K562 (cell line): ENCODE data around the gene MCC. TPM values are rescaled to one million over a fixed set of nuclear protein-coding genes. Genes with fewer than 3 reads are reported as not detected.

ENCODE experiments used
- ATAC-seq: fragments of 200-7000 bp; cut with Tn5 transposase; 3 replicates; pipeline ENCODE4 v1.9.1; 2020; ENCODE audit warnings: moderate library complexity
- BruUV-seq: library from RNA; stranded (reverse); fragments of 400-500 nt; replicated peaks from 2 replicates; lab custom pipeline; 2021; lab: Mats Ljungman, UMichigan
- CTCF ChIA-PET: fragments of 300-600 bp; formaldehyde crosslinking; extraction: SDS; loops from one replicate; lab custom pipeline; 2021; ENCODE audit warnings: low intra/inter-chr PET ratio; lab: Yijun Ruan, JAX
- POLR2A ChIA-PET: fragments of 300-600, 350-650 bp; sonication (Branson Sonifier 250); formaldehyde crosslinking; extraction: SDS; loops from one replicate; lab custom pipeline; 2021; ENCODE audit warnings: antibody characterized with exemption, inconsistent platforms; lab: Yijun Ruan, JAX
- DNase-seq, 4 experiments: peaks; one replicate each; pipeline versions ENCODE4 v3.0.0 to v3.0.0-alpha.2; 2011 to 2018; ENCODE audit warnings: low spot score in 3 of 4, mixed read lengths in 3 of 4; ENCODE audit errors: extremely low read depth in 1 of 4
- FAIRE-seq: peaks from 2 replicates; lab custom pipeline; 2011; peaks lifted over from hg19 to GRCh38; lab: Jason Lieb, UNC
- H2AFZ ChIP-seq: 2 replicates; pipeline ENCODE4 v1.6.0; 2011; ENCODE audit warnings: low read depth, low read length, control low read depth, inconsistent platforms
- H3K27ac ChIP-seq: fragments of 200-600 bp; 3 replicates; pipeline ENCODE4 v1.8.0; 2011; ENCODE audit warnings: low read depth, mild to moderate bottlenecking, control low read depth, inconsistent platforms, low read length, moderate library complexity, mixed read lengths; ENCODE audit errors: extremely low read depth
- H3K27me3 ChIP-seq, 2 experiments: fragments of 300-600 bp in 1 of 2; 2 replicates in 1 of 2; 3 replicates in 1 of 2; pipeline versions ENCODE4 v1.6.0 to v1.8.0; 2011; ENCODE audit warnings: inconsistent platforms in 2 of 2, low read length in 2 of 2, mild to moderate bottlenecking in 1 of 2, mixed read lengths in 1 of 2, moderate library complexity in 1 of 2; ENCODE audit not compliant: control insufficient read depth in 2 of 2, insufficient read depth in 2 of 2
- H3K36me3 ChIP-seq: fragments of 300-600 bp; 3 replicates; pipeline ENCODE4 v1.8.0; 2011; ENCODE audit warnings: mild to moderate bottlenecking, low read length, inconsistent platforms; ENCODE audit not compliant: control insufficient read depth, insufficient read depth
- H3K4me1 ChIP-seq, 2 experiments: fragments of 200-600 bp in 1 of 2; replicated peaks in 1 of 2; 2 replicates in 1 of 2; 3 replicates in 1 of 2; pipeline versions ENCODE4 v1.5.1 to v1.8.0; 2011; ENCODE audit warnings: inconsistent platforms in 2 of 2, low read length in 2 of 2, mild to moderate bottlenecking in 1 of 2, mixed read lengths in 1 of 2, moderate library complexity in 1 of 2; ENCODE audit not compliant: control insufficient read depth in 2 of 2, insufficient read depth in 2 of 2
- H3K4me2 ChIP-seq: 2 replicates; pipeline ENCODE4 v1.6.1; 2011; ENCODE audit warnings: low read length, control low read depth, inconsistent platforms, mixed read lengths; ENCODE audit not compliant: insufficient read depth
- H3K4me3 ChIP-seq: fragments of 200-600 bp; sonication (generic), shearing (Covaris generic); 2 replicates; pipeline ENCODE4 v1.5.1; 2016; ENCODE audit warnings: control low read depth, inconsistent platforms
- H3K79me2 ChIP-seq: fragments of 200-600 bp; 3 replicates; pipeline ENCODE4 v1.8.0; 2011; ENCODE audit warnings: low read length, inconsistent platforms; ENCODE audit not compliant: control insufficient read depth, insufficient read depth
- H3K9ac ChIP-seq, 2 experiments: 2 replicates each; pipeline versions ENCODE4 v1.6.0 to v1.6.1; 2011; ENCODE audit warnings: low read depth in 2 of 2, low read length in 2 of 2, control low read depth in 1 of 2, inconsistent platforms in 1 of 2, mild to moderate bottlenecking in 1 of 2, mixed read lengths in 1 of 2; ENCODE audit not compliant: insufficient read depth in 1 of 2
- H3K9me1 ChIP-seq: one replicate; pipeline ENCODE4 v1.6.0; 2011; ENCODE audit warnings: inconsistent platforms, mild to moderate bottlenecking, low read length, moderate library complexity; ENCODE audit not compliant: control insufficient read depth, insufficient read depth
- H3K9me3 ChIP-seq: replicated peaks from 2 replicates; pipeline ENCODE4 v1.5.1; 2011; ENCODE audit warnings: low read depth, low read length, inconsistent platforms; ENCODE audit not compliant: control insufficient read depth, insufficient read depth
- H4K20me1 ChIP-seq: replicated peaks from 2 replicates; pipeline ENCODE4 v1.6.1; 2011; ENCODE audit warnings: low read length, inconsistent platforms, mixed read lengths; ENCODE audit not compliant: control insufficient read depth, insufficient read depth
- DPF2 ChIP-seq: fragments of 450-650 bp; IDR thresholded peaks from 2 replicates; pipeline ENCODE4 v1.6.1; 2016
- FOXA3 ChIP-seq, 2 experiments: fragments of 450-650 bp in 1 of 2; sonication (generic) in 1 of 2; formaldehyde crosslinking; IDR thresholded peaks in 1 of 2; conservative IDR thresholded peaks in 1 of 2; 2 replicates each; pipeline versions ENCODE4 v1.4.0 to v1.8.0; 2020 to 2022; ENCODE audit warnings: mild to moderate bottlenecking in 2 of 2, missing genetic modification reagents in 1 of 2
- FOXK2 ChIP-seq, 2 experiments: fragments of 450-650 bp; IDR thresholded peaks in 1 of 2; conservative IDR thresholded peaks in 1 of 2; 2 replicates each; pipeline ENCODE4 v1.6.1; 2016; ENCODE audit warnings: low read depth in 2 of 2, mild to moderate bottlenecking in 1 of 2
- FUS ChIP-seq: fragments of 200-400 bp; formaldehyde crosslinking; optimal IDR thresholded peaks from 2 replicates; pipeline ENCODE3; 2017; ENCODE audit warnings: low read depth, low read length
- GTF2E2 ChIP-seq: fragments of 200-800 bp; sonication (Bioruptor generic); IDR thresholded peaks from 2 replicates; pipeline ENCODE4 v1.6.1; 2016; ENCODE audit warnings: missing genetic modification characterization, missing compliant biosample characterization
- L3MBTL2 ChIP-seq: fragments of 450-650 bp; IDR thresholded peaks from 2 replicates; pipeline ENCODE4 v1.6.1; 2016; ENCODE audit warnings: mild to moderate bottlenecking, moderate library complexity
- STAT5A ChIP-seq: IDR thresholded peaks from 2 replicates; pipeline ENCODE4 v1.6.1; 2012; ENCODE audit warnings: low read length, inconsistent platforms, borderline replicate concordance
- WGBS: fragments of 100-300 bp; shearing (Covaris generic); methylation state at CpG from one replicate; pipeline ENCODE4 v1.1.6; 2016; ENCODE audit warnings: low coverage, mixed read lengths; ENCODE audit not compliant: insufficient coverage; ENCODE audit errors: missing lambda C conversion rate; 5-methylcytosine and 5-hydroxymethylcytosine counted together
- in situ Hi-C: fragments of 300-500 bp; cut with MboI; formaldehyde crosslinking; loops from 4 replicates; pipeline ENCODE4 v1.15.0; 2018; ENCODE audit warnings: inconsistent platforms, mixed read lengths
- intact Hi-C: fragments of 100-400 bp; cut with micrococcal nuclease; formaldehyde crosslinking; loops from 2 replicates; pipeline ENCODE4 v1.14.2; 2022
- polyA plus RNA-seq, 8 experiments: library from polyadenylated mRNA; depleted of rRNA in 4 of 8; stranded (reverse) in 5 of 8; unstranded in 3 of 8; fragments of >200 nt; fragmentation: Nextera tagmentation in 2 of 8; fragmentation: Illumina TruSeq in 1 of 8; extraction: Ambion mirVana in 2 of 8; extraction: Trizol in 1 of 8; gene quantifications; 2 replicates each; pipeline versions ENCODE4 v1.2.1 to v1.2.3, GENCODE V29; 2011 to 2014; ENCODE audit warnings: inconsistent platforms in 1 of 8, missing spikeins in 1 of 8
- total RNA-seq, 7 experiments: library from RNA; depleted of rRNA in 6 of 7; stranded (reverse); fragments of >200 nt in 6 of 7; fragmentation: Illumina TruSeq in 2 of 7; extraction: Trizol in 2 of 7; gene quantifications; 2 replicates each; pipeline versions ENCODE4 v1.2.1 to v1.2.3, GENCODE V29; 2011 to 2021; ENCODE audit warnings: low replicate concordance in 1 of 7
- TF ChIP-seq, protein P1 (sequence below): fragments of 450-650 bp; IDR thresholded peaks from 2 replicates; pipeline ENCODE4 v1.6.1; 2017; ENCODE audit warnings: antibody characterized with exemption, mild to moderate bottlenecking
- TF ChIP-seq, protein P2 (sequence below): fragments of 250-450 bp; sonication (Bioruptor Pico); IDR thresholded peaks from 2 replicates; pipeline ENCODE4 v1.8.0; 2021; ENCODE audit warnings: moderate library complexity, mild to moderate bottlenecking, inconsistent platforms
- TF ChIP-seq, protein P3 (sequence below): fragments of 250-450 bp; sonication (Bioruptor Pico); IDR thresholded peaks from 2 replicates; pipeline ENCODE4 v1.4.0; 2020

MCC gene
- total and polyA plus RNA-seq, 9 of the 15 experiments (the other 6 are each of a cell fraction or from before 2014, with no cell fraction given): 0.04 to 0.24 (median 0.06) TPM; not detected in 1

DNA sequence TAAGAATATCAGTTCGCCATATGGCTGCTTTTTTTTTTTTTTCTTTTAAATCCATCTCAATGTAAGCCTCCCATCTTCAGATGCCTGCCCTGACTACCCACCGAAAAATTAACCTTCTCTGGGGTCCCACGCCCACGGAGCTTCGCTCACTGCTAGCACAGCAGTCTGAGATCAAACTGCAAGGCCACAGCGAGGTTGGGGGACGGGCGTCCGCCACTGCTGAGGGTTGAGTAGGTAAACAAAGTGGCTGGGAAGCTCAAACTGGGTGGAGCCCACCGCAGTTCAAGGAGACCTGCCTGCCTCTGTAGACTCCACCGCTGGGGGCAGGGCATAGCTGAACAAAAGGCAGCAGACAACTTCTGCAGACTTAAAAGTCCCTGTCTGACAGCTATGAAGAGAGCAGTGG, 414.6 kb downstream of the MCC start (continued):
- TF ChIP-seq, protein P1, sequence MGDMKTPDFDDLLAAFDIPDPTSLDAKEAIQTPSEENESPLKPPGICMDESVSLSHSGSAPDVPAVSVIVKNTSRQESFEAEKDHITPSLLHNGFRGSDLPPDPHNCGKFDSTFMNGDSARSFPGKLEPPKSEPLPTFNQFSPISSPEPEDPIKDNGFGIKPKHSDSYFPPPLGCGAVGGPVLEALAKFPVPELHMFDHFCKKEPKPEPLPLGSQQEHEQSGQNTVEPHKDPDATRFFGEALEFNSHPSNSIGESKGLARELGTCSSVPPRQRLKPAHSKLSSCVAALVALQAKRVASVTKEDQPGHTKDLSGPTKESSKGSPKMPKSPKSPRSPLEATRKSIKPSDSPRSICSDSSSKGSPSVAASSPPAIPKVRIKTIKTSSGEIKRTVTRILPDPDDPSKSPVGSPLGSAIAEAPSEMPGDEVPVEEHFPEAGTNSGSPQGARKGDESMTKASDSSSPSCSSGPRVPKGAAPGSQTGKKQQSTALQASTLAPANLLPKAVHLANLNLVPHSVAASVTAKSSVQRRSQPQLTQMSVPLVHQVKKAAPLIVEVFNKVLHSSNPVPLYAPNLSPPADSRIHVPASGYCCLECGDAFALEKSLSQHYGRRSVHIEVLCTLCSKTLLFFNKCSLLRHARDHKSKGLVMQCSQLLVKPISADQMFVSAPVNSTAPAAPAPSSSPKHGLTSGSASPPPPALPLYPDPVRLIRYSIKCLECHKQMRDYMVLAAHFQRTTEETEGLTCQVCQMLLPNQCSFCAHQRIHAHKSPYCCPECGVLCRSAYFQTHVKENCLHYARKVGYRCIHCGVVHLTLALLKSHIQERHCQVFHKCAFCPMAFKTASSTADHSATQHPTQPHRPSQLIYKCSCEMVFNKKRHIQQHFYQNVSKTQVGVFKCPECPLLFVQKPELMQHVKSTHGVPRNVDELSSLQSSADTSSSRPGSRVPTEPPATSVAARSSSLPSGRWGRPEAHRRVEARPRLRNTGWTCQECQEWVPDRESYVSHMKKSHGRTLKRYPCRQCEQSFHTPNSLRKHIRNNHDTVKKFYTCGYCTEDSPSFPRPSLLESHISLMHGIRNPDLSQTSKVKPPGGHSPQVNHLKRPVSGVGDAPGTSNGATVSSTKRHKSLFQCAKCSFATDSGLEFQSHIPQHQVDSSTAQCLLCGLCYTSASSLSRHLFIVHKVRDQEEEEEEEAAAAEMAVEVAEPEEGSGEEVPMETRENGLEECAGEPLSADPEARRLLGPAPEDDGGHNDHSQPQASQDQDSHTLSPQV: 0 out of 2 replicates have a peak, but pooled peaks have one; percentile 43
- peak; percentile 28; the same call in 1 of the 2 replicates for TF ChIP-seq DPF2
- 0 out of 4 replicates have a peak, but pooled peaks of 1 of the 2 experiments have one; percentile 43 for TF ChIP-seq FOXA3 (CRISPR knock-in tag; conservative IDR thresholded peaks at IDR 0.05 in 1 of 2, IDR thresholded peaks at IDR 0.05 in 1 of 2)
- TF ChIP-seq L3MBTL2: peak; percentile 31; the same call in 1 of the 2 replicates
- peak in 1 of 2 experiments; percentile 47; a peak in 1 of 4 replicates for TF ChIP-seq FOXK2 (conservative IDR thresholded peaks at IDR 0.05 in 1 of 2, IDR thresholded peaks at IDR 0.05 in 1 of 2; ENCODE audit: low read depth in 2 of 2)

DNA sequence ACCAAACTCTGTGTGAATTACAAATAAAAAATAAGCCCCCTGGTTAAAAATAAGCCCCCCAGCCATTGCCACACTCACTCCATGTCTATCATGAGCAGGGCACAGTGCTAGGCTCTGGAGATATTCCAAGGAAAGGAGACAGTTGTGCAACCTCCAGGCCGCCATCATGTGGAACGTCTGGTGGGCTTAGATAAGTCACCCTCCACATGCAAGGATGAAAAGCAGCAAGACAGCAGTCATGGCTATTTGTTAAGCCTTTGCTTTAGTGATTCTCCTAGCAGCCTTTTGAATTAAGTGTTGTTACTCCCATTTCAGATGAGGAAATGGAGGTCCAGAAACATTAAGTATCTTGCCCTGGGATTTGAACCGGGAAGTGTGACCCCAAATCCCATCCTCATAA, 416.9 kb downstream of the MCC start:
- no peaks in the 10 kb centered on the region for H3K27me3 ChIP-seq
- peak; percentile 84 for FAIRE-seq
- H3K4me2 ChIP-seq: peak overlapping the region; percentile 33
- no TSS peak for BruUV-seq
- 0% methylated on average over 3 of the region's 3 CpGs for WGBS
- no peaks in the 10 kb centered on the region for H4K20me1 ChIP-seq
- H3K27ac ChIP-seq: peak overlapping the region; percentile 54
- in situ Hi-C loops: no loop called here
- H3K4me1 ChIP-seq: peaks cover 21 to 23% of the 10 kb centered on the region in 2 experiments; a peak in 4 of 5 replicates
- H3K79me2 ChIP-seq: no peaks in the 10 kb centered on the region
- H3K9me3 ChIP-seq: peaks cover 2% of the 10 kb centered on the region; the same call in 1 of the 2 replicates
- H3K9ac ChIP-seq: 0 out of 4 replicates have a peak overlapping the region, but pooled peaks of 1 of the 2 experiments have one; percentile 17
- peak; percentile 64 to 77 (median 72) for DNase-seq
- H3K9me1 ChIP-seq: no peaks in the 10 kb centered on the region
- H2AFZ ChIP-seq: peak overlapping the region; percentile 90
- ATAC-seq: peak; percentile 76
- no peaks in the 10 kb centered on the region for H3K36me3 ChIP-seq
- H3K4me3 ChIP-seq: no peak overlapping the region
- ChIA-PET CTCF (interaction anchor here (0.6 kb wide), 1 partner anchor 196 kb away, joined by 3 read pairs; no protein-coding TSS in a partner anchor), POLR2A (interaction anchor here (1.0 to 2.2 kb wide), 7 partner anchors 10 to 41 kb away, joined by 3 to 15 read pairs (median 5); no protein-coding TSS in a partner anchor)
- intact Hi-C loops: loop anchor here (2.0 kb wide), 1 partner anchor 75 kb away; no protein-coding TSS in a partner anchor
- TF ChIP-seq GTF2E2 (no peak), FUS (no peak), STAT5A (peak; percentile 64; the same call in 1 of the 2 replicates)
- TF ChIP-seq, protein P2, sequence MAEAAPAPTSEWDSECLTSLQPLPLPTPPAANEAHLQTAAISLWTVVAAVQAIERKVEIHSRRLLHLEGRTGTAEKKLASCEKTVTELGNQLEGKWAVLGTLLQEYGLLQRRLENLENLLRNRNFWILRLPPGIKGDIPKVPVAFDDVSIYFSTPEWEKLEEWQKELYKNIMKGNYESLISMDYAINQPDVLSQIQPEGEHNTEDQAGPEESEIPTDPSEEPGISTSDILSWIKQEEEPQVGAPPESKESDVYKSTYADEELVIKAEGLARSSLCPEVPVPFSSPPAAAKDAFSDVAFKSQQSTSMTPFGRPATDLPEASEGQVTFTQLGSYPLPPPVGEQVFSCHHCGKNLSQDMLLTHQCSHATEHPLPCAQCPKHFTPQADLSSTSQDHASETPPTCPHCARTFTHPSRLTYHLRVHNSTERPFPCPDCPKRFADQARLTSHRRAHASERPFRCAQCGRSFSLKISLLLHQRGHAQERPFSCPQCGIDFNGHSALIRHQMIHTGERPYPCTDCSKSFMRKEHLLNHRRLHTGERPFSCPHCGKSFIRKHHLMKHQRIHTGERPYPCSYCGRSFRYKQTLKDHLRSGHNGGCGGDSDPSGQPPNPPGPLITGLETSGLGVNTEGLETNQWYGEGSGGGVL (CRISPR knock-in tag): no peak
- TF ChIP-seq, protein P3, sequence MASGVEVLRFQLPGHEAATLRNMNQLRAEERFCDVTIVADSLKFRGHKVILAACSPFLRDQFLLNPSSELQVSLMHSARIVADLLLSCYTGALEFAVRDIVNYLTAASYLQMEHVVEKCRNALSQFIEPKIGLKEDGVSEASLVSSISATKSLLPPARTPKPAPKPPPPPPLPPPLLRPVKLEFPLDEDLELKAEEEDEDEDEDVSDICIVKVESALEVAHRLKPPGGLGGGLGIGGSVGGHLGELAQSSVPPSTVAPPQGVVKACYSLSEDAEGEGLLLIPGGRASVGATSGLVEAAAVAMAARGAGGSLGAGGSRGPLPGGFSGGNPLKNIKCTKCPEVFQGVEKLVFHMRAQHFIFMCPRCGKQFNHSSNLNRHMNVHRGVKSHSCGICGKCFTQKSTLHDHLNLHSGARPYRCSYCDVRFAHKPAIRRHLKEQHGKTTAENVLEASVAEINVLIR: no peak
